Activated T-cell treated with anti-CD3 and anti-CD28 coated beads for 1 hour (primary cell): ENCODE data around the gene CYB5R3.
"Not testable (repeated sequence)": the region's sequence is repeated elsewhere in the genome, so short reads cannot be mapped to it uniquely, and the experiment has no call there.

Source experiments
- DNase-seq: peaks from one replicate; pipeline ENCODE4 v3.0.0-alpha.2; 2020; ENCODE audit warnings: low read depth

The CYB5R3 gene

DNA sequence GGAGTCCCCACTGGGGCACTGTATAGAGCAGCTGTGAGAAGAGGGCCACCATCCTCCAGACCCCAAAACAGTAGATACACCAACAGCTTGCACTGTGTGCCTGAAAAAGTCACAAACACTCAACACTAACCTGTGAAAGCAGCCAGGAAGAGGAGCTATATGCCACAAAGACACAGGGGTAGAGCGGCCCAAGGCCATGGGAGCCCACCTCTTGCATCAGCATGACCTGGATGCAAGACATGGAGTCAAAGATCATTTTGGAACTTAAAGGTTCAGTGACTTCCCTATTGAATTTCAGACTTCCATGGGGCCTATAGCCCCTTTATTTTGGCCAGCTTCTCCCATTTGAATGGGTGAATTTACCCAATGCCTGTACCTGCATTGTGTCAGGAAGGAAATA, 29.7 kb upstream of the CYB5R3 start:
- no peak for DNase-seq

GRCh38 chr22:42677936-42678335, 28.7 kb upstream of the CYB5R3 start:
- DNase-seq = not testable (repeated sequence)

DNA sequence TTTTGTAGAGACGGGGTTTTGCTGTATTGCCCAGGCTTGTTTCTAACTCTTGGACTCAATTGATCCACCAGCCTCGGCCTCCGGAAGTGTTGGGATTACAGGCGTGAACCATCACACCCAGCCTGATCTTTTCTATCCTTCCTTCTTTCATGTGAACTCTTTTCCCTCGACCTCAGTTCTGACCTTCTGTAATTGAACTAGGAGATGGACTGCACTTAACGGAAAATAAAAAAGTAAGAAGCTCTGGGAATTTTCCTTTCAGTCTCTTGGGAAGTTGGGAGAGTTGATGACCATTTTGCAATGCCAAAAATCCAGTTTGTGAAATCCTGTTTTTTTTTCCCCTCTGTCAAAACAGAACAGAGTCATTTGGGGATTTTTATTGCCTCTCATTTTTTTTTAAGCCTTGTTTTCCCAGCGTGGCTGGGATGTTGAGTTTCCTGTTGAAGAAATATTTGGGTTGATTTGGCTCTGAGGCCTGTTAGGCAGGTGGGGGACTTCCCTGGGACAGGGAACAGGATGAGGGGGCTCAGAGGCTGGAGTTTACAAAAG, 26.9 kb upstream of the CYB5R3 start:
- DNase-seq = no peak

DNA sequence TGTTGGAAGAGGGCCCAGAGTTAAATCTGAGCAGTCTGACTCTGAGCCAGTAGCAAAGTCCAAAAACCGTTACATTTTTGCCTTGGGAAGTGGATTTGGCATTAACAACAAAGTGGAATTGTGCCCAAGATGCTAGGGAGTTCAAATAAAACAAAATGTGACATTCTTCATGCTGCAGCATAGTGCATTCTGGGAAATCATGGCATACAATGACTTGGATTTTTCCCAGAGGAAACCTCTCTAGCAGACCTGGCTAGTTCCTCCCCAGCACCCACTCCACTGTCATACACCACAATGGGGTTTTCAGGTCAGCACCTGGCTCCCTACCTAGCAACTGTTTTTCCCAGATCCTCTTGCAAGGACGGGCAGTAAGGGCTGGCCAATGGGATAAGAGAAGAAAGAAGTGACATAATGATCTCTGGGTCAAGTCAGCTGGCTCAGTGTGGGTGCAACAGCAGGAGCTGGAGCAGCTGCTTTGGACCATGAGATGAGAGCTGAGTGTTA, 24.8 kb upstream of the CYB5R3 start:
- no peak for DNase-seq

- DNase-seq = not testable (repeated sequence)
Measured at GRCh38 chr22:42673071-42673470, 23.9 kb upstream of the CYB5R3 start.

GRCh38 chr22:42670921-42671709, 21.9 kb upstream of the CYB5R3 start:
- no peak for DNase-seq

GRCh38 chr22:42670046-42670445, 20.9 kb upstream of the CYB5R3 start:
- DNase-seq = no peak

GRCh38 chr22:42666393-42666792, 17.2 kb upstream of the CYB5R3 start:
- DNase-seq = not testable (repeated sequence)

- DNase-seq = no peak
Measured at GRCh38 chr22:42664976-42665831, 16.0 kb upstream of the CYB5R3 start.

- DNase-seq = peak; percentile 79
Measured at GRCh38 chr22:42661985-42662831, 13.0 kb upstream of the CYB5R3 start.

DNA sequence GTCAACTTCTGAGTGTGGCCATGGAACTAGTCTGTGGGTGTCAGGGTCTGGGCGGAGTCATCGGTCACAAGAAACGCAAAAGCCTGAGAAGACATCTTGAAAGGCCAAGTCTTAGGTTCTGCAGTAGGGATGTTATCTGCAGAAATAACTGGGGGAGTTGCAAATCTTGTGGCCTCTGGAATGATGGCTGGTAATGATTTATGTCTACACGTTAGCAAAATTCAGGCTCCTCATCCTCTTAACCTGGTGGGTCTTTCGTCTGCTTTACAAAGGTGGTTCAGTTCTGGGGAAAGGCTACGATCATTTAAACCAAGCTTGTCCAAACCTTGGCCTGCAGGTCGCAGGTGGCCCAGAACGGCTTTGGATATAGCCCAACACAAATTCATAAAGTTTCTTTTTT, 7.4 kb upstream of the CYB5R3 start:
- DNase-seq = no peak

GRCh38 chr22:42655693-42656092, 6.5 kb upstream of the CYB5R3 start:
- no peak for DNase-seq

DNA sequence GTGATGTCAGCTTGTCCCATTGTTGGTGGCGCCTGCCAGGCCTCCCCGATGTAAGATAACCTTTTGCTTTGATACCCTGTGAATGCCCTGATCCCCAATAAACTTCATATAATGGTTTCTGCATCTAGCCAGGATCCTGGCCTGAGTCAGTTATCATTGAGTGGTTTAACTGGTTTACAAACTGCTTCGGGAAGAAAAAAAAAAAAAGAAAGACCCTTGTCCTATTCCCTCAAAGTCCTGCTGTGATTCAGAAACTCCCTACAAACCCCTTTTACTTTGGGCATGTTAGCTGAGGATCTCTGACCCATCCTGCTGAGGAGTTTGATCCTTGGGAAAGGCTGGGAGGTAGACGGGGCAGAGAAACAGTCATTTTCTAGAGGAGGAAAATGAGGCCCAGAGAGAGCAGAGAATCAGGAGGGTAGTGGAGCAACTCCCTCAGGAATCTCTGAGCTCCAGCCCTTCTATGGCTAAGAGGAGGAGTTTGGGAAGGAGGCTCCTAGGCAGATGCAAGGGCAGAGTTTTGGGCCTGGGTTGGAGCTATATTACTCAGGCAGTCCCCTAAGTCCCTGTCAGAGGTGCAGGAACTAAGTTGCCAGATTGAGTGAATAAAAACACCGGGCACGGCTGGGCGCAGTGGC, 5.4 kb upstream of the CYB5R3 start:
- DNase-seq = no peak

DNA sequence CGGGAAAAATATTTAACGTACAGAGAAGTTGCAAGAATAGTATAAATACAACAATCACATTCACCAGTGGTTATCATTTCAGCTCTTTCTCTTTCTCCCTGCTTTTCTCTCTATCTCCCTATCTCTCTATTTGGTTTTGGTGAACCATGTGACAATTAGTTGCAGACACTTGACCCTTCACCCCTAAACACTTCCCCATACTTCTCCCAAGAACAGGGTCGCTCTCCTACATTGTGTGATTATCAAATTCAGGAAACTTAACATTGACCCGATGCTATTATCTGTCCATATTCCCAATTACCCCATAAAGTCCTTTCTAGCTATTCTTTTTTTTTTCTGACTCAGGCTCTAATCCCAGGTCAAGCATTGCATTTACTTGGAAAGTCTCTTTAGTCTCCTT, 4.8 kb upstream of the CYB5R3 start:
- no peak for DNase-seq

DNA sequence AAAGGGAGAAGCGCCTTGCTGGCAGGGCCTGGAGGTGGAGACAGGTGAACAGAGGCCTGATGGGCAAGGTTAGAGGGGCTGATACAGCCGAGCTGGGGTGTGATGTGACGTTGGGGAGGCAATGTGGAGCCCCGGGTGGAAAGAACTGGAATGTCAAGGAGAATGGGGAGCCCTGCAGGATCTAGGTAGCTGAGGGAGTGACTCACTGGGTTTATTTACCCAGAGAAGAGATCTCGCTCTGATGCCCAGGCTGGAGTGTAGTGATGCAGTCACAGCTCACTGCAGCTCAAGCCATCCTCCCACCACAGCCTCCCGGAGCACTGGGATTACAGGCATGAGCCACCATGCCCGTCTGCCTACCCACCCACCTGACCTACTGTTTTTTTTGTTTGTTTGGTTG, 1.9 kb upstream of the CYB5R3 start:
- DNase-seq = no peak

- peak; percentile 7 for DNase-seq
Measured at GRCh38 chr22:42648368-42649245, 585 bp downstream of the CYB5R3 start.

DNA sequence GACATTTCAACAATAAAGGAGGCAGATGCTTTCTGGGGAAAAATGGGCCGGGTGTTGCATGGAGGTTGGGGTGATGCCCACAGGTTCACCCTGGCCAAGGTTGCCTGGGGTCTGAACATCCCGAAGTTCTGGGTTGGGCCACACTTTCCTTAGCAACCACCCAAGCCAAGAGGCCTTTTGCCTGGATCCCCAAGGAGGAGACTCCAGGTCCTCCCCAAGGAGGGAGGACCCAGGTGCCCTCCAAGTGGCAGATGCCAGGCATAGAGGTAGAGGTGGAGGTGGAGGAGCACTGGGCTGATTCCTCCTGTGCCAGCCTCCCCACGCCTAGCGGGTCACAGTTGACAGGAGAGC, 1.2 kb downstream of the CYB5R3 start:
- DNase-seq = no peak

- no peak for DNase-seq
Measured at GRCh38 chr22:42646569-42647525, 2.3 kb downstream of the CYB5R3 start.

DNA sequence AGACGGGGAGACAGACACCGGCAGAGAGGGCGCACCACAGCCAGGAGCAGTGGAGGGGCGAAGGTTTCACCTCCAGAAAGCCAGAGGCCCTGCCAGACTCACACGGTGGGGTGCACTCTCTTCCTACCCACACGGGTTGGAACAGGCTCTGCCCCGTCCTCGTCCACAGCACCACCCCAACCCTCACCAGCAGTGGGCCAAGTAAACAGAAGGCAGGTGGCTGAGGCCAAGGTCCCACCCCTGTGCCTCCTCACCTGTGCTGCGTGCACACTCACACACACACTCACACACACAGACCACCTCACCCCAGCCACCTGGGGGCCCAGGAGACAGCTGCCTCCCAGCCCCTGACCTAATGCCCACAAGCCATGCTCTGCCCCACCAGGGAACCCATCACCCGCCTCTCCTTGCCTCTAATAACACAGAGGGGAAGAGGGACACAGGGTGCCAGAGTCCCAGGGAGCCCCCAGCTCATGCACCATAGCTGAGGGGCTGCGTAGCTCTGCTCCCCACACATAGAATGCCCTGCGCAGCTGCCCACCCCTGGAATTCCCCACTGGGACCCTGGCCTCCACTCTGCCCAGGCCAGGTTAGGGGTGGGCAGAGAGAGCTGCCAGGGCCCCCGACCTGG, 3.1 kb downstream of the CYB5R3 start:
- no peak for DNase-seq
